SK-N-SH (cell line): ENCODE data around the gene MOCS2.

Experiments
- FOXJ3 ChIP-seq: sonication (generic); formaldehyde crosslinking; IDR thresholded peaks from 2 replicates; pipeline ENCODE4 v1.5.1; 2020; ENCODE audit warnings: mild to moderate bottlenecking, missing genetic modification reagents
- FOXM1 ChIP-seq: IDR thresholded peaks from 2 replicates; pipeline ENCODE4 v1.4.0; 2012; ENCODE audit warnings: low read depth, mild to moderate bottlenecking
- JUND ChIP-seq: IDR thresholded peaks from 2 replicates; pipeline ENCODE4 v1.4.0; 2012
- POLR2AphosphoS5 ChIP-seq: IDR thresholded peaks from 2 replicates; pipeline ENCODE4 v1.6.1; 2012; ENCODE audit warnings: low read depth, low read length
- RAD21 ChIP-seq: IDR thresholded peaks from 2 replicates; pipeline ENCODE4 v1.6.1; 2012; ENCODE audit warnings: mild to moderate bottlenecking, low read length
- RCOR1 ChIP-seq: fragments of 150-350 bp; IDR thresholded peaks from 2 replicates; pipeline ENCODE4 v1.6.1; 2017; ENCODE audit warnings: antibody characterized with exemption, low read length
- RFX5 ChIP-seq: IDR thresholded peaks from 2 replicates; pipeline ENCODE4 v1.6.1; 2012; ENCODE audit warnings: mild to moderate bottlenecking, improper control_type of control experiment, low read length
- SMC3 ChIP-seq: IDR thresholded peaks from 2 replicates; pipeline ENCODE4 v1.6.1; 2012; ENCODE audit warnings: low read depth, low read length, improper control_type of control experiment
- TF ChIP-seq, protein P1 (sequence below): fragments of 200-600 bp; sonication (generic); IDR thresholded peaks from 2 replicates; pipeline ENCODE4 v1.6.1; 2017; ENCODE audit warnings: antibody characterized with exemption, mild to moderate bottlenecking, moderate library complexity
- TF ChIP-seq, protein P2 (sequence below): fragments of 150-350 bp; IDR thresholded peaks from 2 replicates; pipeline ENCODE4 v1.6.1; 2017; ENCODE audit warnings: antibody characterized with exemption, low read length, low read depth, borderline replicate concordance
- TF ChIP-seq, protein P3 (sequence below): IDR thresholded peaks from 2 replicates; pipeline ENCODE4 v1.6.1; 2012; ENCODE audit warnings: mild to moderate bottlenecking, low read depth, low read length, moderate library complexity
- TF ChIP-seq, protein P4 (sequence below): IDR thresholded peaks from 2 replicates; pipeline ENCODE4 v1.4.0; 2012; ENCODE audit warnings: low read depth

DNA sequence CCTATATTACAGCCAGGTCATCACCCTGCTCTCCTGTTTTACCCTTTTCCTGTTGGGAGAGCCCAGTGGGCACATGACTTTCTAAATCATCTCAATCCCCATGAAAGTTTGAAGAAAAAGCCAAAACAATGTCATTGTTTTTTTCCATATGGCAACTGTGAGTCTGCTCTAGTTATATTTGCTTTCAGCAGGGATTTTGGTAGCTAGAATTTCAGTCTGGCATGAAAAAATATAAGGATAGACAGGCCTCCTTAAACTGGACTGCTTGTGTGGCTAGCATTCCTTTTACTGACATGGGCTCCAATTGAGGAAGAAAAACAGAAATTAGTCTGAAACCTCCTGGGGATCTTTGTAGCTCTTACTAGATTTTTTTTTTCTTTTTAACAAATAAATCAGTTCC lies 25.6 kb downstream of the MOCS2 start:
- TF ChIP-seq FOXJ3 (CRISPR knock-in tag) (no peak), SMC3 (no peak), RCOR1 (no peak), POLR2AphosphoS5 (no peak), JUND (no peak), FOXM1 (no peak), RAD21 (no peak), RFX5 (no peak)
- TF ChIP-seq, protein P1, sequence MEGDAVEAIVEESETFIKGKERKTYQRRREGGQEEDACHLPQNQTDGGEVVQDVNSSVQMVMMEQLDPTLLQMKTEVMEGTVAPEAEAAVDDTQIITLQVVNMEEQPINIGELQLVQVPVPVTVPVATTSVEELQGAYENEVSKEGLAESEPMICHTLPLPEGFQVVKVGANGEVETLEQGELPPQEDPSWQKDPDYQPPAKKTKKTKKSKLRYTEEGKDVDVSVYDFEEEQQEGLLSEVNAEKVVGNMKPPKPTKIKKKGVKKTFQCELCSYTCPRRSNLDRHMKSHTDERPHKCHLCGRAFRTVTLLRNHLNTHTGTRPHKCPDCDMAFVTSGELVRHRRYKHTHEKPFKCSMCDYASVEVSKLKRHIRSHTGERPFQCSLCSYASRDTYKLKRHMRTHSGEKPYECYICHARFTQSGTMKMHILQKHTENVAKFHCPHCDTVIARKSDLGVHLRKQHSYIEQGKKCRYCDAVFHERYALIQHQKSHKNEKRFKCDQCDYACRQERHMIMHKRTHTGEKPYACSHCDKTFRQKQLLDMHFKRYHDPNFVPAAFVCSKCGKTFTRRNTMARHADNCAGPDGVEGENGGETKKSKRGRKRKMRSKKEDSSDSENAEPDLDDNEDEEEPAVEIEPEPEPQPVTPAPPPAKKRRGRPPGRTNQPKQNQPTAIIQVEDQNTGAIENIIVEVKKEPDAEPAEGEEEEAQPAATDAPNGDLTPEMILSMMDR = no peak
- TF ChIP-seq, protein P2, sequence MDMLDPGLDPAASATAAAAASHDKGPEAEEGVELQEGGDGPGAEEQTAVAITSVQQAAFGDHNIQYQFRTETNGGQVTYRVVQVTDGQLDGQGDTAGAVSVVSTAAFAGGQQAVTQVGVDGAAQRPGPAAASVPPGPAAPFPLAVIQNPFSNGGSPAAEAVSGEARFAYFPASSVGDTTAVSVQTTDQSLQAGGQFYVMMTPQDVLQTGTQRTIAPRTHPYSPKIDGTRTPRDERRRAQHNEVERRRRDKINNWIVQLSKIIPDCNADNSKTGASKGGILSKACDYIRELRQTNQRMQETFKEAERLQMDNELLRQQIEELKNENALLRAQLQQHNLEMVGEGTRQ = no peak
- TF ChIP-seq, protein P3, sequence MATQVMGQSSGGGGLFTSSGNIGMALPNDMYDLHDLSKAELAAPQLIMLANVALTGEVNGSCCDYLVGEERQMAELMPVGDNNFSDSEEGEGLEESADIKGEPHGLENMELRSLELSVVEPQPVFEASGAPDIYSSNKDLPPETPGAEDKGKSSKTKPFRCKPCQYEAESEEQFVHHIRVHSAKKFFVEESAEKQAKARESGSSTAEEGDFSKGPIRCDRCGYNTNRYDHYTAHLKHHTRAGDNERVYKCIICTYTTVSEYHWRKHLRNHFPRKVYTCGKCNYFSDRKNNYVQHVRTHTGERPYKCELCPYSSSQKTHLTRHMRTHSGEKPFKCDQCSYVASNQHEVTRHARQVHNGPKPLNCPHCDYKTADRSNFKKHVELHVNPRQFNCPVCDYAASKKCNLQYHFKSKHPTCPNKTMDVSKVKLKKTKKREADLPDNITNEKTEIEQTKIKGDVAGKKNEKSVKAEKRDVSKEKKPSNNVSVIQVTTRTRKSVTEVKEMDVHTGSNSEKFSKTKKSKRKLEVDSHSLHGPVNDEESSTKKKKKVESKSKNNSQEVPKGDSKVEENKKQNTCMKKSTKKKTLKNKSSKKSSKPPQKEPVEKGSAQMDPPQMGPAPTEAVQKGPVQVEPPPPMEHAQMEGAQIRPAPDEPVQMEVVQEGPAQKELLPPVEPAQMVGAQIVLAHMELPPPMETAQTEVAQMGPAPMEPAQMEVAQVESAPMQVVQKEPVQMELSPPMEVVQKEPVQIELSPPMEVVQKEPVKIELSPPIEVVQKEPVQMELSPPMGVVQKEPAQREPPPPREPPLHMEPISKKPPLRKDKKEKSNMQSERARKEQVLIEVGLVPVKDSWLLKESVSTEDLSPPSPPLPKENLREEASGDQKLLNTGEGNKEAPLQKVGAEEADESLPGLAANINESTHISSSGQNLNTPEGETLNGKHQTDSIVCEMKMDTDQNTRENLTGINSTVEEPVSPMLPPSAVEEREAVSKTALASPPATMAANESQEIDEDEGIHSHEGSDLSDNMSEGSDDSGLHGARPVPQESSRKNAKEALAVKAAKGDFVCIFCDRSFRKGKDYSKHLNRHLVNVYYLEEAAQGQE = no peak
- TF ChIP-seq, protein P4, sequence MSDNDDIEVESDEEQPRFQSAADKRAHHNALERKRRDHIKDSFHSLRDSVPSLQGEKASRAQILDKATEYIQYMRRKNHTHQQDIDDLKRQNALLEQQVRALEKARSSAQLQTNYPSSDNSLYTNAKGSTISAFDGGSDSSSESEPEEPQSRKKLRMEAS = no peak
